Upper lobe of left lung (tissue), 4 donors: Measurements from ENCODE around the gene KCTD12.
A peak's percentile ranks its signal among the peaks of the same experiment; 100 is the strongest.

Experiments used
- CTCF ChIP-seq, 6 experiments: fragments of 450-650 bp in 4 of 6; fragments of 200-600 bp in 2 of 6; sonication (generic) in 2 of 6; IDR thresholded peaks; one replicate each; pipeline ENCODE4 v1.5.1; 2016 to 2019; ENCODE audit warnings: antibody characterized with exemption in 6 of 6
- POLR2A ChIP-seq, 4 donors: fragments of 450-650 bp; IDR thresholded peaks; one replicate each; pipeline ENCODE4 v1.5.1; 2016 to 2017; ENCODE audit warnings: antibody characterized with exemption in 4 of 4, mild to moderate bottlenecking in 2 of 4

GRCh38 chr13:76885203-76886004 is 801 bp downstream of the KCTD12 start:
- TF ChIP-seq CTCF (IDR thresholded peaks at IDR 0.05): peak in 4 of 6 experiments; percentile 31 to 66 (median 44)
- peak in 1 of 4 donors; percentile 13 for TF ChIP-seq POLR2A (IDR thresholded peaks at IDR 0.05)
